ENCODE results near the gene MAPK8IP3.

The MAPK8IP3 gene

GRCh38 chr16:1724491-1724890 lies 18.5 kb downstream of the MAPK8IP3 start:
- Histone ChIP-seq H3K79me2 (ENCODE audit: control insufficient read depth, insufficient read depth, low read length, poor library complexity) (no peaks in the 10 kb centered on the region), H3K9me3 (ENCODE audit: insufficient read depth, low read depth, low read length) (peaks cover 2% of the 10 kb centered on the region), H3K4me2 (ENCODE audit: low read length) (no peak overlapping the region), H3K79me1 (ENCODE audit: low read length) (peaks cover 2% of the 10 kb centered on the region), H2BK12ac (ENCODE audit: low read length) (no peak overlapping the region), H2BK5ac (ENCODE audit: low read depth, low read length, poor library complexity) (no peak overlapping the region), H4K91ac (ENCODE audit: low read depth, low read length) (no peak overlapping the region), H3K23ac (ENCODE audit: low read length) (no peak overlapping the region), H2AK5ac (ENCODE audit: low read length) (no peak overlapping the region), H2AFZ (ENCODE audit: insufficient read depth, low read length, poor library complexity) (no peak overlapping the region), H2BK120ac (ENCODE audit: insufficient read depth, low read length, poor library complexity) (no peak overlapping the region), H3K4ac (ENCODE audit: low read depth, low read length) (no peak overlapping the region), H3K4me1 (ENCODE audit: control insufficient read depth in 1 of 2, insufficient read depth in 2 of 2, low read length in 2 of 2) (peaks cover 0 to 6% of the 10 kb centered on the region in 2 experiments), H4K8ac (ENCODE audit: low read depth, low read length) (no peak overlapping the region), H4K12ac (ENCODE audit: low read depth, low read length) (no peak overlapping the region), H3K18ac (ENCODE audit: low read length) (no peak overlapping the region), H3K27ac (ENCODE audit: low read depth, low read length) (no peak overlapping the region), H3K27me3 (ENCODE audit: insufficient read depth, low read length) (no peaks in the 10 kb centered on the region), H3K4me3 (ENCODE audit: low read depth, low read length) (no peak overlapping the region), H3K14ac (ENCODE audit: low read length) (no peak overlapping the region), H3K36me3 (ENCODE audit: control insufficient read depth in 1 of 2, insufficient read depth in 2 of 2, low read length in 2 of 2) (peaks cover 33% of the 10 kb centered on the region in 2 experiments), H3K9ac (ENCODE audit: low read length) (no peak overlapping the region)
- DNase-seq: no peak
- no CpG with 5 or more reads among the region's 12 CpGs for WGBS (ENCODE audit: extremely low coverage, insufficient coverage, insufficient read length)

DNA sequence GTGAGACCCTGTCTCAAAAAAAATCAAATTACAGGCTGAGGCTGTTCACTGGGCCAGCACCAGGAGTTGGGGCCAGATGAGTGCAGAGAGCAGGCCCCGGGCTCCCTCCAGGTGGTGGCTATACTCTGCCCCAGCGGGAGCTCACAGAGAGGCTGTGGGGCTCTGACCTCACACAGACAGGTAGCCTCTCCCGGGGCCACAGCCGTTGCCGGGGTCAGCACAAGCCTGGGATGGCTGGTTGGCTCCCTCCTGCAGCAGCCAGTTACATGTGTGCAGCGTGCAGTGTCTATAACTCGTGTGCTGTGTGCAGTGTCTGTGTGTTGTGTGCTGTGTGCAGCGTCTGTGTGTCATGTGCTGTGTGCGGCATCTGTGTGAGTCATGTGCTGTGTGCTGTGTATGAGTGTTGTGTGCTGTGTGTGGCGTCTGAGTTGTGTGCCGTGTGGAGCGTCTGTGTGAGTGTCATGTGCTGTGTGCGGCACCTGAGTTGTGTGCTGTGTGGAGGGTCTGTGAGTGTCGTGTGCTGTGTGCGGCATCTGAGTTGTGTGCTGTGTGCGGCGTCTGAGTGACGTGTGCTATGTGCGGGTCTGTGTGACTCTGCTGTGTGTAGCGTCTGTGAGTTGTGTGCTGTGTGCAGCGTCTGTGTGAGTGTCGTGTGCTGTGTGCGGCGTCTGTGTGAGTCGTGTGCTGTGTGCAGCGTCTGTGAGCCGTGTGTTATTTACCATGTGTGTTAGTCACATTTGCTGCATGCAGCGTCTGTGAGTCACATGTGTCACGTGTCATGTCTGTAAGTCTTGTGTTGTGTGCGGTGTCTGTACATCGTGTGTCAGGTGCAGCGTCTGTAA lies 20.9 kb downstream of the MAPK8IP3 start:
- H2BK120ac ChIP-seq (ENCODE audit: insufficient read depth, low read length, poor library complexity): no peak overlapping the region
- no CpG with 5 or more reads among the region's 32 CpGs for WGBS (ENCODE audit: extremely low coverage, insufficient coverage, insufficient read length)

DNA sequence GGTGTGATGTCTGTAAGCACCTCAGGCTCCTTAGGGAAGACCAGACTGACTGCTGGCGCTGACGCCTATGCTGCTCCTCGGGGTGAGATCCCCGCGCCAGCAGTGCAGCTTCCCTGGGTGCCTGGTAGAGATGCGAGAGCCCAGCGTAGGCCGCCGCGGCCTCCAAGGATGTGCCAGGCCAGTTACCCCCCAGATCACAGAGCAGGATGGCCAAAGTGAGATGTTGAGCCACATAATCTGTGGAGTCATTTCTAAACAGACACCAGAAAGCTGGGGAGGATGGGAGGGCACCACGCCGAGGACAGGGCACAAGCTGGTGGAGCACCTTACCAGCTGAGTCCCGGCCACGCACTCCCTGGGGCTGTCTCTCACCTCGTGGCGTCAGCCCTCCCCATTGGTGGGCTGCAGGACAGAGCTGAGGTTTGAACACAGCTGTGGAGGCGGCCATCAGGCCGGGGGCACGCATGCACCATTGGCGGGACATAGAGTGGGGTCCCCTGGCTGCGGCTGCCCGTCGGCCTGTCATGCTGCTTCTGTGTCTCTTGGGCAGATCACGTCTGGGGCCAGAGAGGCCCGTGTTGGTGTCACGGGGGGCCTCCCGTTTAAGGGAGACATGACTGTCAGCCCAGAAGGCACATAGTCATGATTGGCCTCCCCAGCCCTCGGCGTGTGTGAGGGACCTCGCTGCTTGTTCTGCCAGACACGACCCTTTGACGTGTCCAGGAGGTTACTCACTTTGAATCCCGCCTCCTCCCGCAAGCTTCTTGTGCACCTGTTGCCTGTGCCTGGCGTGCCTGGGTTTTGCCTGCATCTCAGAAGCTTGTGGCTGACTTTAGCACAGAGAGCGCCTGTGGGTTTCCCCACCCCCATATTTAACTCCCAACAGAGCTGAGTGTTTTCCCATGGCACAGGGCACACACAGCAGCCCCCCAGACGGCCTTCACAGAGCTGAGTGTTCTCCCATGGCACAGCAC lies 21.9 kb downstream of the MAPK8IP3 start:
- Histone ChIP-seq H2BK120ac (ENCODE audit: insufficient read depth, low read length, poor library complexity) (no peak overlapping the region), H3K4me3 (ENCODE audit: low read depth, low read length) (no peak overlapping the region), H3K18ac (ENCODE audit: low read length) (no peak overlapping the region), H4K12ac (ENCODE audit: low read depth, low read length) (no peak overlapping the region), H3K27ac (ENCODE audit: low read depth, low read length) (no peak overlapping the region), H2AFZ (ENCODE audit: insufficient read depth, low read length, poor library complexity) (no peak overlapping the region), H3K27me3 (ENCODE audit: insufficient read depth, low read length) (no peaks in the 10 kb centered on the region), H4K8ac (ENCODE audit: low read depth, low read length) (no peak overlapping the region), H3K23ac (ENCODE audit: low read length) (no peak overlapping the region), H2BK5ac (ENCODE audit: low read depth, low read length, poor library complexity) (no peak overlapping the region), H3K4me2 (ENCODE audit: low read length) (no peak overlapping the region), H3K9ac (ENCODE audit: low read length) (no peak overlapping the region), H2BK12ac (ENCODE audit: low read length) (no peak overlapping the region), H3K79me2 (ENCODE audit: control insufficient read depth, insufficient read depth, low read length, poor library complexity) (no peaks in the 10 kb centered on the region), H3K36me3 (ENCODE audit: control insufficient read depth in 1 of 2, insufficient read depth in 2 of 2, low read length in 2 of 2) (peaks cover 46 to 48% of the 10 kb centered on the region in 2 experiments), H2AK5ac (ENCODE audit: low read length) (no peak overlapping the region), H3K4me1 (ENCODE audit: control insufficient read depth in 1 of 2, insufficient read depth in 2 of 2, low read length in 2 of 2) (peaks cover 0 to 2% of the 10 kb centered on the region in 2 experiments), H4K91ac (ENCODE audit: low read depth, low read length) (no peak overlapping the region), H3K4ac (ENCODE audit: low read depth, low read length) (no peak overlapping the region), H3K14ac (ENCODE audit: low read length) (no peak overlapping the region), H3K9me3 (ENCODE audit: insufficient read depth, low read depth, low read length) (peaks cover 5% of the 10 kb centered on the region), H3K79me1 (ENCODE audit: low read length) (no peaks in the 10 kb centered on the region)
- no peak for DNase-seq
- WGBS (ENCODE audit: extremely low coverage, insufficient coverage, insufficient read length): no CpG with 5 or more reads among the region's 37 CpGs

More for the DNA sequence above, 20.9 kb downstream of the MAPK8IP3 start:
- H3K27me3 ChIP-seq (ENCODE audit: insufficient read depth, low read length): no peaks in the 10 kb centered on the region
- no peak overlapping the region for H3K4me2 ChIP-seq (ENCODE audit: low read length)
- H3K27ac ChIP-seq (ENCODE audit: low read depth, low read length): no peak overlapping the region
- H3K4me3 ChIP-seq (ENCODE audit: low read depth, low read length): no peak overlapping the region
- no peak overlapping the region for H2AK5ac ChIP-seq (ENCODE audit: low read length)
- H3K79me1 ChIP-seq (ENCODE audit: low read length): no peaks in the 10 kb centered on the region
- H2BK5ac ChIP-seq (ENCODE audit: low read depth, low read length, poor library complexity): no peak overlapping the region
- no peaks in the 10 kb centered on the region for H3K79me2 ChIP-seq (ENCODE audit: control insufficient read depth, insufficient read depth, low read length, poor library complexity)
- no peak overlapping the region for H4K12ac ChIP-seq (ENCODE audit: low read depth, low read length)
- peaks cover 36 to 38% of the 10 kb centered on the region in 2 experiments for H3K36me3 ChIP-seq (ENCODE audit: control insufficient read depth in 1 of 2, insufficient read depth in 2 of 2, low read length in 2 of 2)
- H3K4me1 ChIP-seq (ENCODE audit: control insufficient read depth in 1 of 2, insufficient read depth in 2 of 2, low read length in 2 of 2): peaks cover 0 to 6% of the 10 kb centered on the region in 2 experiments
- no peak overlapping the region for H3K14ac ChIP-seq (ENCODE audit: low read length)
- H2BK12ac ChIP-seq (ENCODE audit: low read length): no peak overlapping the region
- no peak overlapping the region for H3K4ac ChIP-seq (ENCODE audit: low read depth, low read length)
- no peak overlapping the region for H2AFZ ChIP-seq (ENCODE audit: insufficient read depth, low read length, poor library complexity)
- DNase-seq: no peak
- H3K23ac ChIP-seq (ENCODE audit: low read length): no peak overlapping the region
- H3K9ac ChIP-seq (ENCODE audit: low read length): no peak overlapping the region
- no peak overlapping the region for H3K18ac ChIP-seq (ENCODE audit: low read length)
- no peak overlapping the region for H4K8ac ChIP-seq (ENCODE audit: low read depth, low read length)
- no peak overlapping the region for H4K91ac ChIP-seq (ENCODE audit: low read depth, low read length)
- peaks cover 2% of the 10 kb centered on the region for H3K9me3 ChIP-seq (ENCODE audit: insufficient read depth, low read depth, low read length)

DNA sequence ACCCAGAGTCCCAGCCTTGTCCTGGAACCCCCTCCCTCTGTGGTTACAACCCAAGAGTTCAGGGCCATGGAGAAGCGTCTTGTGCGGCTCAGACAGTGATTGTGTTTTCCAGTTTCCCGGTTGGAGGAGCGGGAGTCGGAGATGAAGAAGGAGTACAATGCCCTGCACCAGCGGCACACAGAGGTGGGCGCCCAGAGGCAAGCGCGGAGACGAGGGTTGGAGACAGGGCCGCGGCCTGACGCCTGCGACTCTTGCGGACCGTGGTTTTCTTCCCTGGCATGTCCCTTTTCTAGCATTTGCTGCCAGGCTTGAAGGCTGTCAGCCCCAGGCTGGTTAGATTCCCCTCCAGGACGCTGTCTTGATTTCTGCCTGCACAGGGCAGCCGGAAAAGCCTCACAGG lies 23.0 kb downstream of the MAPK8IP3 start:
- Histone ChIP-seq H3K9ac (ENCODE audit: low read length) (no peak overlapping the region), H3K4me3 (ENCODE audit: low read depth, low read length) (no peak overlapping the region), H2BK120ac (ENCODE audit: insufficient read depth, low read length, poor library complexity) (no peak overlapping the region), H3K27ac (ENCODE audit: low read depth, low read length) (no peak overlapping the region), H2AFZ (ENCODE audit: insufficient read depth, low read length, poor library complexity) (no peak overlapping the region), H4K91ac (ENCODE audit: low read depth, low read length) (no peak overlapping the region), H3K79me1 (ENCODE audit: low read length) (no peaks in the 10 kb centered on the region), H3K4me1 (ENCODE audit: control insufficient read depth in 1 of 2, insufficient read depth in 2 of 2, low read length in 2 of 2) (no peaks in the 10 kb centered on the region), H3K9me3 (ENCODE audit: insufficient read depth, low read depth, low read length) (peaks cover 7% of the 10 kb centered on the region), H2AK5ac (ENCODE audit: low read length) (no peak overlapping the region), H3K27me3 (ENCODE audit: insufficient read depth, low read length) (no peaks in the 10 kb centered on the region), H2BK5ac (ENCODE audit: low read depth, low read length, poor library complexity) (no peak overlapping the region), H4K12ac (ENCODE audit: low read depth, low read length) (no peak overlapping the region), H3K4ac (ENCODE audit: low read depth, low read length) (no peak overlapping the region), H3K79me2 (ENCODE audit: control insufficient read depth, insufficient read depth, low read length, poor library complexity) (no peaks in the 10 kb centered on the region), H3K4me2 (ENCODE audit: low read length) (no peak overlapping the region), H3K18ac (ENCODE audit: low read length) (no peak overlapping the region), H4K8ac (ENCODE audit: low read depth, low read length) (no peak overlapping the region), H3K36me3 (ENCODE audit: control insufficient read depth in 1 of 2, insufficient read depth in 2 of 2, low read length in 2 of 2) (peaks cover 57 to 59% of the 10 kb centered on the region in 2 experiments), H2BK12ac (ENCODE audit: low read length) (no peak overlapping the region), H3K14ac (ENCODE audit: low read length) (no peak overlapping the region), H3K23ac (ENCODE audit: low read length) (no peak overlapping the region)
- no peak for DNase-seq
- no CpG with 5 or more reads among the region's 18 CpGs for WGBS (ENCODE audit: extremely low coverage, insufficient coverage, insufficient read length)

All from trophoblast cell (in vitro differentiated cells and primary cell).